GM19328 (cell line): ENCODE measurements around the gene NR6A1.

ENCODE experiments used
- ATAC-seq: cut with Tn5 transposase; IDR thresholded peaks from one replicate; pipeline ENCODE4 v1.9.1; 2021; ENCODE audit warnings: mild to moderate bottlenecking, moderate library complexity; ENCODE audit not compliant: unreplicated experiment

Gene NR6A1

DNA sequence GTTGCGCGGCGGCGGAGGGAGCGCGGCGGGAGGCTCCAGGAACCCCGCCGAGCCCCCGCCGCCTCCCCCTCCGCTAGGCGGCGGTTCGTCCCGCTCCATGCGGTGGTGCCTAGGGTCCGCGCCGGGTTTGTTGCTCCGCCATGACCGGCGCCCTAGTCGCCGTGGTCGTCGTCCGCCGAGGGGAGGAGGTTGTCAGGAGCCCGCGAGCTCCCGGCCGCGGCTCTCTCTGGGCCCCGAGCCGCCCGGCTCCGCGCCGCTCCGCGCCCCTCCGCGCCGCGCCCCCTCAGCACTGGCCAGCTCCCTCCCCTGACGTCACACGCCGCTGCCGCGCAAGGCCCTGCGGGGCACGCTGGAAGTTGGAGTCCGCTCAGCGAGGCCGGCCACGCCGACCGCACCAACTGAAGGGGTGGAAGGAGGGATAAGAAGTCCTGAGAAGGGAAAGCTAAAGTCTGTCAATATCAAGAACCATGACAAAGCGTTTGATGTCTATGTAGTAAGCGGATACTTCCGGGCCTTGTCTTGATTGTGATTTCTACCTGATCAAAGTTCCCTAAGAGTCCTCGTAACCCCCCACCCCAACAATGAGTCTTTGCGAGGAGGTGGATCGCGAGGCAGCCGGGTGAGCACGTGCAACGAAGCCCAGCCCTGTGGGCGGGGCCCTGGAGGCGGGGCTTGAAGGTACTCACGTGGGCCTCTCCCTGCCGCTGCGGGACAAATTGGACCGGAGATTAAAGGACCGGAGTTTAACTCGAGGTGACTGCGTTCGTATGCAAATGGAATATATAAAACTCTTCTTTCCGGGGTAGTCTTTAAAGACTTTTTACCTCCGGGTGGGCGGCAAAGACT is at the start of gene NR6A1:
NR6A1 (minus strand) TSS at position 291 of the 846 bp plus-strand sequence.
- ATAC-seq = peak; percentile 82

DNA sequence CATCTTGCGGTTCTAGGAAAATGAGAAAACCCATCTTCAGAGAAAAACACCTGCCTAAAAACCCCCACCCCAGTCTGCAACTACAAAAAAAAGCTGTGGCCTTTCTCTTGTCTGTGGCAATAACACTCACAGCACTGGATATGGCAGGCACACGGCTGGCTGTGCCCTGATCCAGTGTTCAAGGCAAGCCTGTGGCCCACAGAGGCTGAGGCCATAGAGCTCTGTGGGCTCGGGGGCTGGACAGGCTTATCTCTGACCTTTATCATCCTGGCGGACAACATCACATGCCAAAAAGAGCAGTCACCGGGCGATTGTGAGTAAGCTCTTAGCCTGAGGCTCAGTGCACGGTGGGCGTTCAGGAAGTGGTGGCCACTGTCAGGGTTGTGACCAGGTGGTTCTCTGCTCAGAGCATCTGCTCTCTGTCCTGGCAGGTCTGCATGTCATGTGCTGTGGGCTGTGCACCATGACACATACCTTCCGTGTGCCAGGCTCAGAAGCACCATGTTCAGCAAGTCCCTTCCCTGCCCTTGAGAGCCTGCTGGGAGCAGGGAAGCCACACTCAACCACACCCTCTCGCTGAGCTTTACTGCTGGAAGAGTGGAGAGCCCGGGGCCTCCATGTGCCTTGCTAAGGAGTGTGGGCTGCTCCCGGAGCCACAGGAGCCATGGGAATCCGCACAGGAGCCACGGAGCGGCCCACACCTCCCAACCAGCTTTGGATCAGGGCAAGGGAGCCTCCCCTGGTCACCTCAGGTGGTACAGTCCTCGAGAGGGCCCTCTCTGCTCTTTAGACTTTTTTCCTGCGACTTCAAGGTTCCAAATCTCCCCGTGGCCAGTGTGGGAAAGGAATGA is 47.5 kb upstream of the NR6A1 start:
- peak; percentile 60 for ATAC-seq

- ATAC-seq = no peak
Measured at GRCh38 chr9:124815601-124816000, 44.5 kb upstream of the NR6A1 start.

GRCh38 chr9:124814164-124814535 is 43.0 kb upstream of the NR6A1 start:
- ATAC-seq = no peak

DNA sequence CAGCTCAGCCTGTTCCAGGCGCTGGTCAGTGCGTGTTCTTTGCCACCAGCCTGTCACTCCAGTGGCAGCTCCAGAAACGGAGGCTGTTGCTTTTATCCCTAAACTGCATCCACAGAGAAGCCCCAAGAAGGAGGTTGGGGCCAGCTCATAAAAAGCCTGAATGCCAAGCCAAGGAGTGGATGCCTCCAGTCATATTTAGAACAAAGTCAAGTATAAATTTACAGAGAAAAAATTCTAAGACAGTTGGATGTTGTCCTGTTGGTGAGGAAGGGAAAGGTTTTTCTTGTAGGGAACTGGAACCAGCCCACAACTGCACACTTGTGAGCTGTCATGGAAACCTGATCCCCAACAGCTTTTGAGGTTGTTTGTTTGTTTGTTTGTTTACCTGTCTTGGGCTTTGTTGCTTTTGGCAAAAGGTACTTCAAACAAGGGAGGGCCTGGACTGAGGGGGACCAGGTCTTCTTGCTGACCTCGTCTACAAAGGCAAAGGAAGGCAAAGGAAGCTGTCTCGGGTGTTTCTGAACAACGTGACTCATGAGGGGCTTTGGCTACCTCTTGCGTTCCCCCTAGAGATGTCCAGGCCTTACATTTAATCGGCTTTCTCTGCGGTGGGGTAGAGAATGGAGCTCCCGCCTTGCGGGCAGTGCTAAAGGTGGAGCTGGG is 42.5 kb upstream of the NR6A1 start:
- ATAC-seq = no peak

DNA sequence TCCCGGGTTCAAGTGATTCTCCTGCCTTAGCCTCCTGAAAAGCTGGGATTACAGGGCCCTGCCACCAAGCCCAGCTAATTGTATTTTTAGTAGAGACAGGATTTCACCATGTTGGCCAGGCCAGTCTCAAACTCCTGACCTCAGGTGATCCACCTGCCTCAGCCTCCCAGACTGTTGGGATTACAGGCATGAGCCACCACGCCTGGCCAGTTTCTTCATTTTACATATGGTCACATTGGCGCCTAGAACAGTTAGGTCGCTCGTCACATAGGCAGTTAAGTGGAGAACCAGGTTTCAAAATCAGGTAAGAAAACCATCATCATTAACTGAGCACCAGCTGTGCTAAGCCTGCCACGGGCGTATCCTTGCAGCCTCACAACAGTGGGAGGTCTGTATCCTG is 41.9 kb upstream of the NR6A1 start:
- no peak for ATAC-seq

GRCh38 chr9:124812441-124812876 is 41.3 kb upstream of the NR6A1 start:
- ATAC-seq = no peak

GRCh38 chr9:124810663-124811355 is 39.7 kb upstream of the NR6A1 start:
- ATAC-seq = no peak

- no peak for ATAC-seq
Measured at GRCh38 chr9:124809741-124810500, 38.8 kb upstream of the NR6A1 start.

DNA sequence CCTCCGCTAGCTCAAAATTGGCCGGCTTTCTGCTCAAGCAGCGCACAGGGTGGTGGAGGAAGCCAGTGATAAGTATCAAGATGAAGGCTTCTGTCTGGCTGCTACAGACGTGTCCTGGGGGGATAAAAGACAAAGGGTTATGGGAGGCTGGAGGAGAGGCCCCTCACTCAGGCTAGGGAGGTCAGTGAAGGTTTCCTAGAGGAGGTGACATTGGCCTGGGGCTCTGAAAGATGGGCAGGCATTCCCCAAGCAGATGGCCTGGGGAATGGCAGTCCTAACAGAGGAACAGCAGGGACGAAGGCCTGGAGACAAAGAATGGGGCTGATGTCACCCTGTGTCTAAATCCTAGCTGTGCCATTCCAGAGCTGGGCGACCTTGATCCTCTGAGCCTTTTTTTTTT is 38.1 kb upstream of the NR6A1 start:
- ATAC-seq = no peak

GRCh38 chr9:124808246-124808956 is 37.3 kb upstream of the NR6A1 start:
- ATAC-seq = no peak

GRCh38 chr9:124805186-124805585 is 34.1 kb upstream of the NR6A1 start:
- no peak for ATAC-seq

- ATAC-seq = no peak
Measured at GRCh38 chr9:124803911-124804310, 32.8 kb upstream of the NR6A1 start.

- no peak for ATAC-seq
Measured at GRCh38 chr9:124802426-124802825, 31.3 kb upstream of the NR6A1 start.

GRCh38 chr9:124801356-124801755 is 30.2 kb upstream of the NR6A1 start:
- ATAC-seq = no peak

DNA sequence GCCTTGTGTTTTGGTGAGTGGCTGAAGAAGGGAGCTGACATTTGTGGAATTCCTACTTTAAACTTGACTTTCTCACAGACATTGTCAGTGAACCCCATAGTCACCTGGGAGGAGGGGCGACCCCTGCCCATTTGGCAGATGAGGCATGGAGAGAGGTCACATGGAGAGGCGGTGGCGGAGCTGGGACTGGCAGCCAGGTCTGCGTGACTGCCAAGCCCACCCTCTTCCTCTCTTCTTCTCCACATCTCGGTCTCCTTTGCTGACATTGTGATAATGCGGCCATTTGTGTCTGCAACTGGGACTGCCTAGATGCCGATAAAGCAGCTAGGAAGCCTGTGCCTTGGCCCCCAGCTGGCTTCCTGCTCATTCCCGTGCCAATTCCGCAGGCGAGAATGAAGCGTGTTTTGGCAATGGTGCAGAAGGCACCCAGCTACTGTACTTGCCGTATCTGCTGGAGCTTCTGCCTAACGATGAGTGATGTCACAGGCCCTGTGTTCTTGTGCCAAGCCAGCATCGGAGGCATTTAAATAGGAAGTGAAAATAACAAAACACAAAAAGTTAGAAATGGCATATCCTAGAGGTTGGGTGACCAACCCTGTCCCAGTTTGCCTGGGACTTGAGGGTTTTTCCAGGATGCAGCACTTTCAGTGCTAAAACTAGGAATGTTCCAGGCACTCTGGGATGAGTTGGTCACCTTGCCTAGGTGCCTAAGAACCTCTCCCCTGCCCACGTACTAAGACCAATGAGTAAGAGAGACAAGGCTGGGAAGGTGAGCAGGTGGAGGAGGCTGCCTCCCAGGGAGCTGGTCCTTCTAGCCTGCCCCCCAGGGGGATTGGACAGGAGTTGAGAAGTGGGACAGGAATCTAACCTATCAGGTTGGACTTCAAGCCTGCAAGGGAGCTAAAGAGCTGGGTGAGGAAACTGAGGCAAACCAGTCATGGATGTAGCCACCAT is 29.5 kb upstream of the NR6A1 start:
- no peak for ATAC-seq

DNA sequence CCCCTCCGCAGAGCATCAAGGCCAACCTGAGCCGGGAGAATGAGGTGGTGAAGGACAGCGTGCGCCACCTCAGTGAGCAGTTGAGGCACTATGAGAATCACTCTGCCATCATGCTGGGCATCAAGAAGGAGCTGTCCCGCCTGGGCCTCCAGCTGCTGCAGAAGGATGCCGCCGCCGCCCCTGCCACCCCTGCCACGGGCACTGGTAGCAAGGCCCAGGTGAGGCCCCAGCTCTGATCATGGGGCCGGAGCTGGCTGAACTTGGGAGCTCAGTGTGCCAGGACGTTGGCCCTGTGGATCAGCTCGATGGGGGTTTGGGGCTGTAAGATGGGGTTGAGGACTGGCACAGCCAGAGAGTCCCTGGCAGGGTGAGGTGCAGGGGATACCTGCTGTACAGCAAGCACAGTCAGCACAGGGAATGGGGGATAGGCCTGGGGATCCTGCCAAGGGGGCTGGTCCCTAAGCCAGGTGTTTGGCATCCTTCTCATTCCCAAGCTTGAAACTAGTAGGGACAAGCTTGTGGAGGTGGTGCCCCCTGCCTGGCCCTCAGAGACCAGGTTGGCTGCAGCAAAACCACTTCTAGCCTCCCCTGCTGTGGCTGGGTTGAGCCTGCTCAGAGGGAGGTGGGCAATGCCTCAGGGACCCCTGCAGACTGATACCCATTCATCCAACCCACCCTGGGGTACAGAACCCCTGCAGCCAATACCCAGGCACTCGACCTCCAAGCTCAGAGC is 28.3 kb upstream of the NR6A1 start:
- no peak for ATAC-seq
